Heart left ventricle (tissue), 16 donors: ENCODE results near the gene DYNC1I1. TPM values are rescaled to one million over a fixed set of nuclear protein-coding genes. Genes with fewer than 3 reads are reported as not detected.

Experiments used
- ATAC-seq, 4 donors: fragments of 200-7000 bp; cut with Tn5 transposase; one replicate each; pipeline ENCODE4 v1.9.1; 2020 to 2022; ENCODE audit warnings: moderate library complexity in 4 of 4, mild to moderate bottlenecking in 3 of 4, moderate number of reproducible peaks in 1 of 4
- DNase-seq, 5 donors: peaks; one replicate each; pipeline ENCODE4 v3.0.0-alpha.2; 2020
- H3K27ac ChIP-seq, 12 donors: fragments of 200-600 bp; sonication (generic) in 4 of 12; one replicate each; pipeline versions ENCODE4 v1.5.0 to v1.8.0; 2016 to 2022; ENCODE audit warnings: mild to moderate bottlenecking in 2 of 12
- H3K27me3 ChIP-seq, 9 donors: fragments of 200-600 bp; sonication (generic) in 2 of 9; one replicate each; pipeline versions ENCODE4 v1.5.1 to v1.8.0; 2016 to 2022; ENCODE audit warnings: mild to moderate bottlenecking in 3 of 9
- H3K36me3 ChIP-seq, 9 donors: fragments of 200-600 bp; sonication (generic) in 2 of 9; one replicate each; pipeline versions ENCODE4 v1.5.0 to v1.8.0; 2018 to 2022; ENCODE audit warnings: mild to moderate bottlenecking in 2 of 9
- H3K4me1 ChIP-seq, 12 donors: fragments of 200-600 bp; sonication (generic) in 4 of 12; one replicate each; pipeline versions ENCODE4 v1.5.0 to v1.8.0; 2016 to 2022; ENCODE audit warnings: mild to moderate bottlenecking in 3 of 12
- H3K4me3 ChIP-seq, 12 donors: fragments of 200-600 bp; sonication (generic) in 4 of 12; one replicate each; pipeline versions ENCODE4 v1.5.0 to v1.8.0; 2017 to 2022; ENCODE audit warnings: mild to moderate bottlenecking in 9 of 12, moderate library complexity in 4 of 12
- H3K9me3 ChIP-seq, 12 donors: fragments of 200-600 bp; sonication (generic) in 4 of 12; one replicate each; pipeline versions ENCODE4 v1.5.0 to v1.8.0; 2016 to 2022; ENCODE audit warnings: mild to moderate bottlenecking in 1 of 12
- POLR2A ChIP-seq, 2 donors: fragments of 450-650 bp; IDR thresholded peaks; one replicate each; pipeline ENCODE4 v1.6.1; 2017; ENCODE audit warnings: antibody characterized with exemption in 2 of 2, mild to moderate bottlenecking in 2 of 2, moderate library complexity in 2 of 2
- WGBS, 4 donors: extraction: QIAGEN DNeasy Blood & Tissue Kit in 2 of 4; methylation state at CpG; one replicate each; pipeline versions ENCODE4 v1.1.5 to v1.1.7; 2013 to 2018; 5-methylcytosine and 5-hydroxymethylcytosine counted together
- intact Hi-C, 10 donors: fragments of 100-400 bp; cut with DNase I; formaldehyde crosslinking; loops; one replicate each; pipeline versions ENCODE4 v1.11.1 to v1.14.2; 2022
- polyA plus RNA-seq, 2 donors: library from polyadenylated mRNA; stranded (reverse); fragments of 200-250 nt; gene quantifications; one replicate each; pipeline ENCODE4 v1.2.3, GENCODE V29; 2013
- total RNA-seq, 9 donors: library from RNA; depleted of rRNA in 2 of 9; stranded (reverse); fragments of >200 nt in 2 of 9; fragmentation: NEBNext Ultra II Directional in 3 of 9; extraction: Animal tissue kit (Norgen Biotek cat#: 25700) in 3 of 9; gene quantifications; one replicate each; pipeline versions ENCODE4 v1.1.0 to v1.2.4, GENCODE V29; 2016 to 2023
- TF ChIP-seq, protein P1 (sequence below), 12 donors: fragments of 200-600 bp; sonication (generic) in 4 of 12; IDR thresholded peaks; one replicate each; pipeline versions ENCODE4 v1.5.0 to v1.8.0; 2018 to 2022; ENCODE audit warnings: antibody characterized with exemption in 12 of 12, mild to moderate bottlenecking in 5 of 12
- donor health status: ischemic (EF 13 %, LVEDD 7.1; RV severe dilation, severe dysfunction).
- donor health status: healthy with polysubstance abuse.
- donor health status: DM: no; HTN: yes; CAD: no.
- donor health status: DM: no; HTN: no; CAD: no.
- donor health status: ischemic (EF 25% LVEDD 6.9; RV normal size, moderate dysfunction).
- donor health status: ischemic (EF 25% LVEDD 5.7; RV mildly dilated, moderate dysfunction).
- donor health status: healthy.
- donor health status: DM: yes; HTN: yes; CAD: no.
- donor health status: ischemic (EF 35%, LVEDD 5.7; RV mildly dilated, moderate dysfunction).
- donor health status: nonischemic (EF 11% LVEDD 7.7; RV severe dilation, severe dysfunction).
- donor health status: DM: yes; HTN: yes; CAD: no.
- donor health status: PGD.
- donor health status: ischemic (EF 29% LVEDD 5.4; RV normal size, mild dysfunction).
- donor health status: nonischemic (EF 23%, LVEDD 6.1; RV moderate dilation, normal function).

The DYNC1I1 gene
- total and polyA plus RNA-seq, 11 donors = 6.1 to 46.8 (median 30.6) TPM

DNA sequence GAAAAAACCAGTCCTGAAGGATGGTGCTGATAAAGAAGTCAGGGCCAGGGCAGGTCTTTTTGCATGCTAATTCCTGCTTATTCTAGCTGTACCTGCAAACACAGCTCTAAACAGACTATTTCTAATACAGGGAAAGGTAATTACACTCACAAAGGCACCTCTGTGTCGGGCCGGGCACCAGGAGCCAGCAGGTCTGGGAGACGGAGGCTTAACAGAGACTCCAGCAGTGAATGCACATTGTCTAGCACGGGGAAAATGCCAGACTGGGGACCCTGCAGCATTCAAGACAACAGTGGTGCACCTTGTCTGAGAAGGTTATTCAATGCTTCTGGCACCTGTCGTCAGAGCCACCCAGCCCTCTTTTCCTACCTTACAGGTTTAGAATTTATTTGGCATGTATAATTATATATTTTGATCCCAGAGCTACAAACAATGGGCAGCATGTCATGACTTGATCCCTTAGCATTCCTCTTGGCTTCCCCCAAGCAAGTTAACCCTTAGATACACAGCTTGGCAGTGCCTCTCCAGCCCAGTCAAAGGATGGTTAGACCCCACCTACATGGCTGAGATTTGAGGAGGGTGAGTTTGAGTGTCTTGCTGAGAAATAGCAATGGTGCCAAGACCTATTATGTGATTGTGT is 364.4 kb downstream of the DYNC1I1 start:
- DNase-seq (no peak), ATAC-seq (no peak)
- Histone ChIP-seq H3K27me3 (no peaks in the 10 kb centered on the region), H3K9me3 (no peaks in the 10 kb centered on the region), H3K4me1 (no peaks in the 10 kb centered on the region), H3K4me3 (no peak overlapping the region), H3K27ac (no peak overlapping the region), H3K36me3 (peaks cover 0 to 56% (median 19%) of the 10 kb centered on the region in 9 donors)
- no peak for TF ChIP-seq POLR2A (IDR thresholded peaks at IDR 0.05)
- TF ChIP-seq, protein P1, sequence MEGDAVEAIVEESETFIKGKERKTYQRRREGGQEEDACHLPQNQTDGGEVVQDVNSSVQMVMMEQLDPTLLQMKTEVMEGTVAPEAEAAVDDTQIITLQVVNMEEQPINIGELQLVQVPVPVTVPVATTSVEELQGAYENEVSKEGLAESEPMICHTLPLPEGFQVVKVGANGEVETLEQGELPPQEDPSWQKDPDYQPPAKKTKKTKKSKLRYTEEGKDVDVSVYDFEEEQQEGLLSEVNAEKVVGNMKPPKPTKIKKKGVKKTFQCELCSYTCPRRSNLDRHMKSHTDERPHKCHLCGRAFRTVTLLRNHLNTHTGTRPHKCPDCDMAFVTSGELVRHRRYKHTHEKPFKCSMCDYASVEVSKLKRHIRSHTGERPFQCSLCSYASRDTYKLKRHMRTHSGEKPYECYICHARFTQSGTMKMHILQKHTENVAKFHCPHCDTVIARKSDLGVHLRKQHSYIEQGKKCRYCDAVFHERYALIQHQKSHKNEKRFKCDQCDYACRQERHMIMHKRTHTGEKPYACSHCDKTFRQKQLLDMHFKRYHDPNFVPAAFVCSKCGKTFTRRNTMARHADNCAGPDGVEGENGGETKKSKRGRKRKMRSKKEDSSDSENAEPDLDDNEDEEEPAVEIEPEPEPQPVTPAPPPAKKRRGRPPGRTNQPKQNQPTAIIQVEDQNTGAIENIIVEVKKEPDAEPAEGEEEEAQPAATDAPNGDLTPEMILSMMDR (IDR thresholded peaks at IDR 0.05) = no peak
- intact Hi-C loops = no loop called here
- WGBS, 4 donors = 97 to 99% (median 97%) methylated on average over 5 of the region's 5 CpGs

DNA sequence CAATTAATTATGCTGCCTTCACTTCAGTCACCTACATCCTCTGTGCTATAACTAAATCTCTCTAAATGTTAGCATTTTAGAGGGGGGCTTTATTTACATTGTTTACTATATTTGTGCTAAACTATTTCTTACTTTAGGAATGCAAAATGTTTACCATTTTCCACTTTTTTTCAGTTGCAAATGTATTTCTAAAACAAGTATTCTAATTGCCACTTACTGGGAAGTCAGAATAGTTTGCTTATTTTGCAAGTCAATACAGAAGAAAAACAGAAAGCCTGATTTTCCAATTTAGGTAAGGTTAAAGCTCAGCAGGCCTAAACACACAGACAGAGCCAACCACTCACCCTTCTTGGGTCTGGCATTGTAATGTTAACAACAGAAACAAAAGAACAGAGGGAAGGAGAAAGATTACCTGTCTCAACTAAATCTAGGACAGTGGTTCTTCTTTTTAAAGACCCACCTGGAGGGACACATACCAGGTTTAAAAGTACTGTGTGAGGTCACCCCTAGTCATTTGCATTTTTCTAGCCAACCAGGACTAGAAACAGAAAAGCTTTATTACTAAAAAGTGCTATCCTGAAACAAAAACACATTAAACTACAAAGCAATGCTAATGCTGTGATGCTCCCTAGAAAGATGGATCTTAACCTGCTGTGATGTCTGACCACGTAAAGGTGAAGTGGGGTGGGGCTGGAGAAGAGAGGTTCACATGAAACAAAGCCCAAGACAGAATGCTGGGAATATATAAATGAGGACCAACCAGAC is 371.3 kb downstream of the DYNC1I1 start:
- Histone ChIP-seq H3K4me1 (no peaks in the 10 kb centered on the region), H3K9me3 (no peaks in the 10 kb centered on the region), H3K27ac (no peak overlapping the region), H3K4me3 (no peak overlapping the region), H3K36me3 (peaks cover 0 to 78% (median 52%) of the 10 kb centered on the region in 9 donors), H3K27me3 (no peaks in the 10 kb centered on the region)
- ATAC-seq (no peak), DNase-seq (no peak)
- no peak for TF ChIP-seq POLR2A (IDR thresholded peaks at IDR 0.05)
- TF ChIP-seq, protein P1 (IDR thresholded peaks at IDR 0.05) = no peak
- WGBS, 4 donors = 88 to 94% (median 93%) methylated on average over 1 of the region's 1 CpG
- intact Hi-C loops = no loop called here

DNA sequence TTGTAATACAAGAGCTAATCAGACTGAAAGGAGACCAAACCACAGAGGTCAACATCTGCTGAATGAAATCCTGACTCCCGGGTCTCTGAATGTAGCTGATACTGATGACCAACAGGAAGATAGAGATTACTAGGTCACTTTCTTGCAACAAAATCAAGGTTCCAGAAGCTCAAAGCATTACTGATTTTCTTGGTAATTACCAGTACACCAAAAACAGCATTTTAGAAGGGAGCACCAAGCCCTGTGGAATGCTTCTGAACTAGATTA is 371.8 kb downstream of the DYNC1I1 start:
- no peaks in the 10 kb centered on the region for H3K27me3 ChIP-seq
- 71 to 92% (median 77%) methylated on average over 1 of the region's 1 CpG for WGBS, 4 donors

More for the DNA sequence above, 371.8 kb downstream of the DYNC1I1 start:
- no peaks in the 10 kb centered on the region for H3K4me1 ChIP-seq
- H3K4me3 ChIP-seq = no peak overlapping the region
- intact Hi-C loops = no loop called here
- H3K36me3 ChIP-seq = peaks cover 0 to 83% (median 53%) of the 10 kb centered on the region in 9 donors
- H3K27ac ChIP-seq = no peak overlapping the region
- DNase-seq (no peak), ATAC-seq (no peak)
- no peaks in the 10 kb centered on the region for H3K9me3 ChIP-seq
- TF ChIP-seq POLR2A (IDR thresholded peaks at IDR 0.05) = no peak
- TF ChIP-seq, protein P1 (IDR thresholded peaks at IDR 0.05) = no peak

Other genes starting within 250 kb of the DYNC1I1 start
- 1,000 to 10,000 TPM in 2 of 9 donors, 100 to 1,000 TPM in 5, 10 to 100 TPM in 2; 45.6 to 4,362 (median 173) TPM for gene PDK4, start 176.0 kb upstream of the DYNC1I1 start, total RNA-seq
- gene PDK4, start 176.0 kb upstream of the DYNC1I1 start, polyA plus RNA-seq = 100 to 1,000 TPM; 116 to 724 TPM